Mammary epithelial cell (primary cell): ENCODE results near the gene AAR2.

Source experiments
- CTCF ChIP-seq, 2 donors: IDR thresholded peaks in 1 of 2; conservative IDR thresholded peaks in 1 of 2; 2 replicates each; pipeline ENCODE4 v1.5.1; 2011 to 2012; ENCODE audit warnings: inconsistent platforms in 2 of 2, low read length in 2 of 2, mild to moderate bottlenecking in 2 of 2, control low read depth in 1 of 2, low read depth in 1 of 2; ENCODE audit not compliant: insufficient read depth in 1 of 2; ENCODE audit errors: extremely low read depth in 1 of 2
- EZH2 ChIP-seq: IDR thresholded peaks from 2 replicates; pipeline ENCODE4 v1.6.1; 2012; ENCODE audit warnings: low read length, inconsistent platforms, borderline replicate concordance

- no peak for TF ChIP-seq CTCF (conservative IDR thresholded peaks at IDR 0.05 in 1 of 2, IDR thresholded peaks at IDR 0.05 in 1 of 2; ENCODE audit: extremely low read depth in 1 of 2, insufficient read depth in 1 of 2, low read depth in 1 of 2, low read length in 2 of 2)
- no peak for TF ChIP-seq EZH2
These were observed at the start of gene AAR2 for GRCh38 chr20:36235892-36236785.
